ENCODE data around the gene VPS37D. TPM values are rescaled to one million over a fixed set of nuclear protein-coding genes. Genes with fewer than 3 reads are reported as not detected.

Gene VPS37D
- polyA plus RNA-seq, 1 of the 3 experiments (the other 2 are of a cell fraction), result 7.4 TPM

DNA sequence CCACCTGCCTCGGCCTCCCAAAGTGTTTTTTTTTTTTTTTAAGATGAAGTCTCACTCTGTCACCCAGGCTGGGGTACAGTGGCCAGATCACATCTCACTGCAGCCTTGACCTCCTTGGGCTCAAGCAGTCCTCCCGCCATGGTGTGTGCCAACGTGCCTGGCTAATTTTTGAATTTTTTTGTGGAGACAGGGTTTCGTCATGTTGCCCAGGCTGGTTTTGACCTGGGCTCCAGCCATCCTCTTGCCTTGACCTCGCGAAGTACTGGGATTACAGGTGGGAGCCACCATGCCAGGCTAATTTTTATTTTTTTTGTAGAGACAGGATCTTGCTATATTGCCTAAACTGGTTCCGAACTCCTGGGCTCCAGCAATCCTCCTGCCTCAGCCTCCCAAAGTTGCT lies 34.3 kb upstream of the VPS37D start (continued):
- TF ChIP-seq RFX5 (IDR thresholded peaks at IDR 0.05; ENCODE audit: low read length) (no peak), MAX (IDR thresholded peaks at IDR 0.05; ENCODE audit: low read depth) (no peak), RCOR1 (IDR thresholded peaks at IDR 0.05; ENCODE audit: low read length) (no peak)

DNA sequence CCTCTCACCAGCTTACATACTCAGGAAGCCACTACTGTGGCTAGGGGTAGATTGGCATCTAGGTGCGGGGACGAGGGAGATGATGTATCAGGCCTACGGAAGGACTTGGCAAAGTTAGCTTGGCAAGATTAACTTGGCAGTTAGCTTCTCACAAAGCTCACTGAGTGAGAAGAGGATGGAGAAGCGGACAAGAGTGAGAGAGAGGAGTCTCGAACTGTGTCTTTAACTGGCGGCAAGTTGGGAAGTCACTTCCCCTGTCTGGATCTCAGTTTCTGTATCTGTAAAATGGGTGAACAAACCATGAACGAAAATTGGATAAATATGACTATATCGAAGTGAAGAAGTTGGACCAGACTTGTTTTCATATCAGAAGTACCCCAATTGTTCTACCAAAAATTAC lies 33.8 kb upstream of the VPS37D start:
- 57% methylated on average over 8 of the region's 8 CpGs for WGBS (ENCODE audit: low lambda C conversion rate)
- peaks cover 0 to 8% of the 10 kb centered on the region in 2 experiments; a peak in 1 of 4 replicates for H3K4me1 ChIP-seq (ENCODE audit: control insufficient read depth in 1 of 2, insufficient read depth in 2 of 2, low read depth in 1 of 2, low read length in 1 of 2)
- H3K9me2 ChIP-seq, result no peaks in the 10 kb centered on the region
- no peak overlapping the region for H3K27ac ChIP-seq (ENCODE audit: low read depth in 2 of 2, low read length in 1 of 2)
- H3K9me3 ChIP-seq, result no peaks in the 10 kb centered on the region
- CTCF ChIA-PET, result interaction anchor here (1.2 to 1.3 kb wide), 2 partner anchors 27 to 33 kb away, joined by 3 to 5 read pairs; no protein-coding TSS in a partner anchor
- no peak for DNase-seq
- no peaks in the 10 kb centered on the region for H3K36me3 ChIP-seq (replicated peaks in 1 of 2; ENCODE audit: control insufficient read depth in 1 of 2, insufficient read depth in 2 of 2, low read length in 1 of 2)
- no peak overlapping the region for H2AFZ ChIP-seq (ENCODE audit: low read depth)
- H3K9ac ChIP-seq, result no peak overlapping the region
- H3K79me2 ChIP-seq (ENCODE audit: insufficient read depth), result no peaks in the 10 kb centered on the region
- POLR2A ChIA-PET, result no interaction called here
- H3K4me2 ChIP-seq, result no peak overlapping the region
- no peak overlapping the region for H3K4me3 ChIP-seq (ENCODE audit: low read depth in 2 of 2, low read length in 1 of 2)
- peaks cover 11% of the 10 kb centered on the region for H3F3A ChIP-seq (replicated peaks; ENCODE audit: insufficient read depth)
- H3K27me3 ChIP-seq (ENCODE audit: insufficient read depth), result peaks cover 11% of the 10 kb centered on the region; the same call in 1 of the 2 replicates
- TF ChIP-seq FOSL2 (IDR thresholded peaks at IDR 0.05; ENCODE audit: borderline replicate concordance, low read depth), result no peak
- no peak for TF ChIP-seq MAX (IDR thresholded peaks at IDR 0.05; ENCODE audit: low read depth)
- no peak for TF ChIP-seq TEAD4 (IDR thresholded peaks at IDR 0.05; ENCODE audit: borderline replicate concordance, insufficient read depth)
- H4K20me1 ChIP-seq (ENCODE audit: insufficient read depth), result no peaks in the 10 kb centered on the region

DNA sequence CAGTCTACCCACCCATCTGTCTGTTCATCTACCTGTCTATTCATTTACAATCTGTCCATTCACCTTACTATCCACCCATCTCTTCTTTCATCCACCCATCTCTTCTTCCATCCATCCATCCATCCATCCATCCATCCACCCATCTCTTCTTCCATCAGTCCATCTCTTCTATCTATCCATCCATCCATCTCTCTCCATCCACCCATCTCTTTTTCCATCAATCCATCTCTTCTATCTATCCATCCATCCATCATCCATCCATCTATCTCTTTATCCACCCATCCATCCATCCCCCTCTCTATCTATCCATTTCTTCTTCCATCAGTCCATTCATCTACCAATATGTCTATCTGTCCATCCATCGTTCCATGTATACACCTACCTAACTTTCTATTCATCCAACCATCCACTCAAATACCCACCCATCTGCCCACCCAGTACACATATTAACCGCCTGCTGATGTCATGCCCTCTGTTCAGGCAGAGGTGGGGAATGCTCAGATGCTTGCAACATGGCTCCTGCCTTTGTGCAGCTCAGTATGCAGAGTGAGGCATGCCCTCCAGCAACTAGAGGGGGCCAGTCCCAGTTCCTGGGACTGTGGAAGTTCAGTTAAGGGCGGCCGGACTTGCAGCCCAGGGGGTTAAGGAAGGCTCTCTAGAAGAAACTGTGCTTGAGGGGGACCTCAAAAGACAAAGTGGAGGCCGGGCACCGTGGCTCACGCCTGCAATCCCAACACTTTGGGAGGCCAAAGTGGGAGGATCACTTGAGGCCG lies 32.0 kb upstream of the VPS37D start:
- H3K9ac ChIP-seq, result no peak overlapping the region
- H3K4me2 ChIP-seq, result peak overlapping the region; percentile 41
- TF ChIP-seq FOXM1 (IDR thresholded peaks at IDR 0.05; ENCODE audit: low read depth), result no peak
- TF ChIP-seq REST (IDR thresholded peaks at IDR 0.05; ENCODE audit: low read depth, low read length), result no peak
- TF ChIP-seq TAF1 (IDR thresholded peaks at IDR 0.05; ENCODE audit: borderline replicate concordance, low read depth, low read length), result no peak
- TF ChIP-seq ELF1 (IDR thresholded peaks at IDR 0.05), result no peak
- TF ChIP-seq RCOR1 (IDR thresholded peaks at IDR 0.05; ENCODE audit: low read length), result no peak
- no peak for TF ChIP-seq GABPA (IDR thresholded peaks at IDR 0.05; ENCODE audit: low read depth)
- TF ChIP-seq CHD2 (IDR thresholded peaks at IDR 0.05; ENCODE audit: low read length, partially characterized antibody), result no peak
- no peak for TF ChIP-seq EZH2phosphoT487 (IDR thresholded peaks at IDR 0.05; ENCODE audit: borderline replicate concordance, low read depth)
- no peak for TF ChIP-seq ZBTB33 (IDR thresholded peaks at IDR 0.05; ENCODE audit: borderline replicate concordance, low read depth)
- TF ChIP-seq MXI1 (IDR thresholded peaks at IDR 0.05; ENCODE audit: low read depth, low read length), result no peak
- no peak for TF ChIP-seq MAX (IDR thresholded peaks at IDR 0.05; ENCODE audit: low read depth)
- no peak for TF ChIP-seq MEF2A (IDR thresholded peaks at IDR 0.05; ENCODE audit: borderline replicate concordance, low read depth)
- no peak for TF ChIP-seq RFX5 (IDR thresholded peaks at IDR 0.05; ENCODE audit: low read length)
- no peak for TF ChIP-seq TEAD4 (IDR thresholded peaks at IDR 0.05; ENCODE audit: borderline replicate concordance, insufficient read depth)
- TF ChIP-seq EP300 (IDR thresholded peaks at IDR 0.05; ENCODE audit: borderline replicate concordance in 1 of 2, low read depth in 1 of 2, low read length in 1 of 2), result no peak
- H3K36me3 ChIP-seq (replicated peaks in 1 of 2; ENCODE audit: control insufficient read depth in 1 of 2, insufficient read depth in 2 of 2, low read length in 1 of 2), result no peaks in the 10 kb centered on the region
- H3K4me1 ChIP-seq (ENCODE audit: control insufficient read depth in 1 of 2, insufficient read depth in 2 of 2, low read depth in 1 of 2, low read length in 1 of 2), result peaks cover 0 to 8% of the 10 kb centered on the region in 2 experiments; a peak in 1 of 4 replicates
- H3K79me2 ChIP-seq (ENCODE audit: insufficient read depth), result no peaks in the 10 kb centered on the region
- 56% methylated on average over 8 of the region's 8 CpGs for WGBS (ENCODE audit: low lambda C conversion rate)
- H3K9me3 ChIP-seq, result no peaks in the 10 kb centered on the region
- ChIA-PET POLR2A (no interaction called here), CTCF (interaction anchor here (0.6 kb wide), 1 partner anchor 74 kb away, joined by 3 read pairs; no protein-coding TSS in a partner anchor)
- no peaks in the 10 kb centered on the region for H3K9me2 ChIP-seq
- no peak for DNase-seq
- H3K27me3 ChIP-seq (ENCODE audit: insufficient read depth), result peaks cover 7% of the 10 kb centered on the region; the same call in 1 of the 2 replicates
- H4K20me1 ChIP-seq (ENCODE audit: insufficient read depth), result no peaks in the 10 kb centered on the region
- peaks cover 13% of the 10 kb centered on the region for H3F3A ChIP-seq (replicated peaks; ENCODE audit: insufficient read depth)
- peak overlapping the region; percentile 53; the same call in 1 of the 2 replicates for H2AFZ ChIP-seq (ENCODE audit: low read depth)
- H3K4me3 ChIP-seq (ENCODE audit: low read depth in 2 of 2, low read length in 1 of 2), result no peak overlapping the region
- H3K27ac ChIP-seq (ENCODE audit: low read depth in 2 of 2, low read length in 1 of 2), result no peak overlapping the region

All from SK-N-SH (cell line).